Lower lobe of right lung (tissue), 2 donors: ENCODE results near the gene TRAM2. TPM values are rescaled to one million over a fixed set of nuclear protein-coding genes. Genes with fewer than 3 reads are reported as not detected.
"Not testable (repeated sequence)": the region's sequence is repeated elsewhere in the genome, so short reads cannot be mapped to it uniquely, and the experiment has no call there.

ENCODE experiments used
- ATAC-seq, 2 donors: fragments of 200-7000 bp; cut with Tn5 transposase; one replicate each; pipeline ENCODE4 v1.9.1; 2020 to 2022; ENCODE audit warnings: mild to moderate bottlenecking in 2 of 2, moderate library complexity in 2 of 2
- DNase-seq: peaks from one replicate; pipeline ENCODE4 v3.0.0-alpha.2; 2020
- H3K27ac ChIP-seq: fragments of 200-600 bp; one replicate; pipeline ENCODE4 v1.8.0; 2022
- H3K27me3 ChIP-seq: fragments of 200-600 bp; one replicate; pipeline ENCODE4 v1.8.0; 2022; ENCODE audit warnings: low read depth
- H3K36me3 ChIP-seq: fragments of 200-600 bp; one replicate; pipeline ENCODE4 v1.8.0; 2022; ENCODE audit warnings: mild to moderate bottlenecking
- H3K4me1 ChIP-seq: fragments of 200-600 bp; one replicate; pipeline ENCODE4 v1.8.0; 2022
- H3K4me3 ChIP-seq: fragments of 200-600 bp; one replicate; pipeline ENCODE4 v1.8.0; 2022; ENCODE audit warnings: mild to moderate bottlenecking
- H3K9me3 ChIP-seq: fragments of 200-600 bp; one replicate; pipeline ENCODE4 v1.8.0; 2022
- intact Hi-C: fragments of 100-400 bp; cut with DNase I; formaldehyde crosslinking; loops from one replicate; pipeline ENCODE4 v1.11.0; 2022
- total RNA-seq: library from RNA; stranded (reverse); fragmentation: NEBNext Ultra II Directional; extraction: Animal tissue kit (Norgen Biotek cat#: 25700); gene quantifications from one replicate; pipeline ENCODE4 v1.2.1, GENCODE V29; 2021
- TF ChIP-seq, protein P1 (sequence below): fragments of 200-600 bp; IDR thresholded peaks from one replicate; pipeline ENCODE4 v1.8.0; 2022; ENCODE audit warnings: antibody characterized with exemption, mild to moderate bottlenecking
- donor health status: DM: no; HTN: yes; CAD: no; lungs with severe emphysema.

Gene TRAM2
- total RNA-seq, 1 donor from 2014 or later: 21.9 TPM

DNA sequence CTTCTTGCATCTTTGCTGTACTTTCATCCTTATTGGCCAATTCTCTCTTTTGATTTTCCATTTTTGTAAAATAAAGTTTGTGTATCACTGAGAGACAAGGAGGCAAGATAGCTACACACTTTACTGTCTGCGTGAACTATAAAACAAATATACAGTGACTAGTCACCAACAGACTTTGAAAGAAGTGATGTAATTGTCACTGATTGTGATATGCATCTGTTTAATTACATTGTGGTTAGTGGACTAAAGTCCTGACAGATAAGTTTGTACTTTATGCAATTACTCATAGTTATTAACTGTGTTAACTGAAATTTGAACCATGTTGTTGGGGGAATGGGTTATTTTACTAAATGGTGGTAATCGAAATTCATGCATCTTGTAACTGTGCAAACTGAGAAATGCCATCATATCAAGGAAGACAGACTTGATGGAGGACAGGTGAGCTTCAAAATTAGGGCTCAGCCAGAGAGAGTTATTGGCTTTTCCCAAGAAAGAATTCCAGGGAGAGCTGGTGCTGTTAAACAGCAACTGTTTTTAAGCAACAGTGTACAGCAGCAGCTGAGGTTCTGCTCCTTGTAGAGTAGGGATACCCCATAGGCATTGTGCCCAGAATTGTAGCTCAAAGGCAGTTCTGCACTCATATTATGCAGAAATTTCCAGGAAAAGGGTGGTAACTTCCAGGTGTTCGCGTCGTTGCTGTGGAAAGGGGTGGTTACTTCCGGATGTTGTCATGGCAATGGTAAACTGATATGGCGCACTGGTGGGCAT is 93.8 kb downstream of the TRAM2 start:
- Histone ChIP-seq H3K9me3 (no peaks in the 10 kb centered on the region), H3K27me3 (no peaks in the 10 kb centered on the region), H3K27ac (no peak overlapping the region), H3K4me3 (no peak overlapping the region), H3K36me3 (no peaks in the 10 kb centered on the region), H3K4me1 (no peaks in the 10 kb centered on the region)
- no peak for ATAC-seq
- intact Hi-C loops: no loop called here
- TF ChIP-seq, protein P1, sequence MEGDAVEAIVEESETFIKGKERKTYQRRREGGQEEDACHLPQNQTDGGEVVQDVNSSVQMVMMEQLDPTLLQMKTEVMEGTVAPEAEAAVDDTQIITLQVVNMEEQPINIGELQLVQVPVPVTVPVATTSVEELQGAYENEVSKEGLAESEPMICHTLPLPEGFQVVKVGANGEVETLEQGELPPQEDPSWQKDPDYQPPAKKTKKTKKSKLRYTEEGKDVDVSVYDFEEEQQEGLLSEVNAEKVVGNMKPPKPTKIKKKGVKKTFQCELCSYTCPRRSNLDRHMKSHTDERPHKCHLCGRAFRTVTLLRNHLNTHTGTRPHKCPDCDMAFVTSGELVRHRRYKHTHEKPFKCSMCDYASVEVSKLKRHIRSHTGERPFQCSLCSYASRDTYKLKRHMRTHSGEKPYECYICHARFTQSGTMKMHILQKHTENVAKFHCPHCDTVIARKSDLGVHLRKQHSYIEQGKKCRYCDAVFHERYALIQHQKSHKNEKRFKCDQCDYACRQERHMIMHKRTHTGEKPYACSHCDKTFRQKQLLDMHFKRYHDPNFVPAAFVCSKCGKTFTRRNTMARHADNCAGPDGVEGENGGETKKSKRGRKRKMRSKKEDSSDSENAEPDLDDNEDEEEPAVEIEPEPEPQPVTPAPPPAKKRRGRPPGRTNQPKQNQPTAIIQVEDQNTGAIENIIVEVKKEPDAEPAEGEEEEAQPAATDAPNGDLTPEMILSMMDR: no peak
- DNase-seq: no peak

DNA sequence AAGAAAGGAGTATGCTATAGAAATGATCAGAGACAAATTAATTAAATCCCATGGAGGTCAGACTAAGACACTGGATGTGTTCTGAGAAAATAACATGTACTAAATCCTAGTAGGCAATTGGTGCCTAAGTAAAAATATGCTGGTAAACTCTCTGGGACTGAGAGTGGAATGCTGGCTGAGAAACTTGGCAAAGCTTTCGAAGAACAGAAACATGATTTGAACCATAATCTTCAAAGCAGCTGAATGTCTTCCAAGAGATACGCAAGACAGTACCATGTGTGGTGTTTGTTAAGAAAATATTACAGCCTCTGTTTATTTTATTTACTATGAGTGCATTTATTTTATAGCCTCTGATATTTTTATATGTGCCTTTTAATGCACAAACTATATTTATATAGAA is 101.6 kb downstream of the TRAM2 start:
- Histone ChIP-seq H3K27ac (no peak overlapping the region), H3K27me3 (no peaks in the 10 kb centered on the region), H3K9me3 (no peaks in the 10 kb centered on the region), H3K4me3 (no peak overlapping the region), H3K36me3 (no peaks in the 10 kb centered on the region), H3K4me1 (no peaks in the 10 kb centered on the region)
- DNase-seq (no peak), ATAC-seq (no peak)
- intact Hi-C loops: no loop called here
- TF ChIP-seq, protein P1: no peak

DNA sequence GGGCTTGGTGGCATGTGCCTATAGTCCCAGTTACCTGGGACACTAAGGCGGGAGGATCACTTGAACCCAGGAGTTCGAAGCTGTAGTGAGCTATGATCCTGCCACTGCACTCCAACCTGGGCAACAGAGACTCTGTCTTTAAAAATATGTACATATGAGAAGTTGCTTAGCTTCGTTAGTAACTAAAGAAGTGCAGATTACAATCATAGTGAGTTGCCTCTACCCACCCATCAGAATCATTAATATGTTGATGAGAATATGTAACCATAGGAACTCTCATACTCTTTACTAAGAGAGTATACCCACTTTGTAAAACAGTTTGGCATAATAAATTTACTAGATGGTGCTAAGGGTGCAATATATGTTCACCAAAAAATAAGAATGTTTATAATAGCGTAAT is 102.7 kb downstream of the TRAM2 start:
- intact Hi-C loops: no loop called here
- H3K4me1 ChIP-seq: no peaks in the 10 kb centered on the region
- H3K27me3 ChIP-seq: no peaks in the 10 kb centered on the region
- ATAC-seq: no peak
- H3K4me3 ChIP-seq: no peak overlapping the region
- H3K36me3 ChIP-seq: no peaks in the 10 kb centered on the region
- TF ChIP-seq, protein P1: no peak
- H3K27ac ChIP-seq: no peak overlapping the region
- H3K9me3 ChIP-seq: no peaks in the 10 kb centered on the region
- DNase-seq: no peak

DNA sequence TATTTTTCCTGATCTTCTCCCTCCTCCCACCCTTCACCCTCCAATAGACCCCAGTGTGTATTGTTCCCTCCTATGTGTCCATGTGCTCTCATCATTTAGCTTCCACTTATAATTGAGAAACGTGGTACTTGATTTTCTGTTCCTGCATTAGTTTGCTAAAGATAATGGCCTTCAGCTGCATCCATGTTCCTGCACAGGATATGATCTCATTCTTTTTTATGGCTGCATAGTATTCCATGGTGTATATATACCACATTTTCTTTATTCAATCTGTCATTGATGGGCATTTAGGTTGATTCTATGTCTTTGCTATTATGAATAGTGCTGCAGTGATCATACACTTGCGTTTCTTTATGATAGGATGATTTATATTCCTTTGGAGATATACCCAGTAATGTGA is 115.7 kb downstream of the TRAM2 start:
- ATAC-seq, H3K36me3 ChIP-seq, H3K27me3 ChIP-seq, H3K4me1 ChIP-seq, DNase-seq, H3K4me3 ChIP-seq, H3K27ac ChIP-seq, H3K9me3 ChIP-seq, intact Hi-C loops: not testable (repeated sequence)

DNA sequence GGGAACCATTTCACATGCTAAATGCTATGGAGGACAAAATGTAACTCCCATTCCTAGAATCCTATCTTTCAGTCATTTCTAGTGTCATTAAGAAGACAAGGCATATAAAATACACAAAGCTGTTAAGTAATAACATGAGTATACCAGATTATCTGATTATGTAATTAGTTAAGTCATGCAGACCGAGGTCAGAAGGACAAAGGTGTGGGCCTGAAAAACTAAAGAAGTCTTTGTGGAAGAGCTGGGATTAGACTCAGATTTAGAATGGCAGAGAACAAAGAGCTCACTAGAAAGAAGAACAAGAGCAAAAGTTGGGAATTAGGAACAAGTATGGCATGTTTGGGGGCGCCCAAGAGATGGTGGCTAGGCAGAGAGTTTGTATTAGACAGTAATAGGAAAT is 119.8 kb downstream of the TRAM2 start:
- Histone ChIP-seq H3K27ac (no peak overlapping the region), H3K9me3 (no peaks in the 10 kb centered on the region), H3K4me1 (no peaks in the 10 kb centered on the region), H3K4me3 (no peak overlapping the region), H3K36me3 (no peaks in the 10 kb centered on the region), H3K27me3 (no peaks in the 10 kb centered on the region)
- DNase-seq (no peak), ATAC-seq (no peak)
- intact Hi-C loops: no loop called here
- TF ChIP-seq, protein P1: no peak

DNA sequence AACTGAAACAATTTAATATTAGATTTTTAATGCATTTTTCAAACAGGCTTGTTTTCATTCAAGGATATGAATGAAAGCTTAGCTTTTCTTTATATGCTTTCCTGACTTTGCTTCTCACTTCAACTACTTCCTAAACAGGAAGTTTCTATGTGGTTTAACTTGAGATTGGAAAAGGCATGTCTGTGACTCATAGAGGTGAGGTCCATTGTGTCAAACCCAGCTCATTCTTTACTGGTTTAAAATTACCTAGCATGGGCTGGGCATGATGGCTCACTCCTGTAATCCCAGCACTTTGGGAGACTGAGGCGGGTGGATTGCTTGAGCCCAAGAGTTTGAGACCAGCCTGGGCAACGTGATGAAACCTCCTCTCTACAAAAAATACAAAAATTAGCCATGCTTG is 122.3 kb downstream of the TRAM2 start:
- DNase-seq: no peak
- Histone ChIP-seq H3K36me3 (no peaks in the 10 kb centered on the region), H3K4me3 (no peak overlapping the region), H3K27ac (no peak overlapping the region), H3K4me1 (no peaks in the 10 kb centered on the region), H3K27me3 (no peaks in the 10 kb centered on the region), H3K9me3 (peaks cover 3% of the 10 kb centered on the region)
- intact Hi-C loops: no loop called here
- TF ChIP-seq, protein P1: no peak
- ATAC-seq: no peak

Other genes starting within 250 kb of the TRAM2 start
- gene PAQR8, start 214.9 kb downstream of the TRAM2 start, total RNA-seq: 6.8 TPM
- 42.2 TPM for gene EFHC1, start 156.7 kb downstream of the TRAM2 start, total RNA-seq
- 14.6 TPM for gene TMEM14A, start 94.1 kb upstream of the TRAM2 start, total RNA-seq
- gene GSTA2, start 186.4 kb upstream of the TRAM2 start, total RNA-seq: 4.8 TPM
- gene GSTA1, start 226.8 kb upstream of the TRAM2 start, total RNA-seq: 22.2 TPM